ENCODE measurements around the gene POU6F2. TPM values are rescaled to one million over a fixed set of nuclear protein-coding genes. Genes with fewer than 3 reads are reported as not detected.
"Not testable (repeated sequence)": the region's sequence is repeated elsewhere in the genome, so short reads cannot be mapped to it uniquely, and the experiment has no call there.

Gene POU6F2
- total RNA-seq, 4 donors from 2014 or later = 0.91 TPM; not detected in 3

GRCh38 chr7:39192476-39192875 is 214.8 kb downstream of the POU6F2 start:
- Histone ChIP-seq H3K4me1 (no peaks in the 10 kb centered on the region), H3K27ac (no peak overlapping the region), H3K4me3 (no peak overlapping the region), H3K27me3 (no peaks in the 10 kb centered on the region), H3K36me3 (no peaks in the 10 kb centered on the region), H3K9me3 (no peaks in the 10 kb centered on the region)
- TF ChIP-seq POLR2A (IDR thresholded peaks at IDR 0.05) = no peak
- no peak for TF ChIP-seq CTCF (IDR thresholded peaks at IDR 0.05)
- no peak for DNase-seq
- intact Hi-C loops (cut with DNase I; ENCODE audit: low total_unique reads) = no loop called here

GRCh38 chr7:39194388-39194787 is 216.7 kb downstream of the POU6F2 start:
- H3K36me3 ChIP-seq; H3K9me3 ChIP-seq; H3K4me3 ChIP-seq; intact Hi-C loops (cut with DNase I; ENCODE audit: low total_unique reads); H3K4me1 ChIP-seq; DNase-seq; H3K27me3 ChIP-seq; H3K27ac ChIP-seq: not testable (repeated sequence)

- intact Hi-C loops (cut with DNase I; ENCODE audit: low total_unique reads) = no loop called here
- H3K36me3 ChIP-seq = no peaks in the 10 kb centered on the region
- no peaks in the 10 kb centered on the region for H3K27me3 ChIP-seq
- H3K27ac ChIP-seq = no peak overlapping the region
- no peaks in the 10 kb centered on the region for H3K9me3 ChIP-seq
- no peaks in the 10 kb centered on the region for H3K4me1 ChIP-seq
- H3K4me3 ChIP-seq = no peak overlapping the region
- DNase-seq = no peak
- TF ChIP-seq CTCF (IDR thresholded peaks at IDR 0.05) (no peak), POLR2A (IDR thresholded peaks at IDR 0.05) (no peak)
These were observed 218.3 kb downstream of the POU6F2 start for GRCh38 chr7:39195967-39196366.

- no peak for DNase-seq
- no peak for TF ChIP-seq POLR2A (IDR thresholded peaks at IDR 0.05)
- TF ChIP-seq CTCF (IDR thresholded peaks at IDR 0.05) = no peak
- H3K4me3 ChIP-seq = no peak overlapping the region
- intact Hi-C loops (cut with DNase I; ENCODE audit: low total_unique reads) = no loop called here
- no peaks in the 10 kb centered on the region for H3K4me1 ChIP-seq
- H3K27me3 ChIP-seq = no peaks in the 10 kb centered on the region
- no peaks in the 10 kb centered on the region for H3K9me3 ChIP-seq
- no peak overlapping the region for H3K27ac ChIP-seq
- no peaks in the 10 kb centered on the region for H3K36me3 ChIP-seq
These were observed 220.1 kb downstream of the POU6F2 start for GRCh38 chr7:39197831-39198230.

- H3K9me3 ChIP-seq = no peaks in the 10 kb centered on the region
These were observed 220.8 kb downstream of the POU6F2 start for GRCh38 chr7:39198556-39198955.

More at GRCh38 chr7:39198556-39198955, 220.8 kb downstream of the POU6F2 start:
- TF ChIP-seq CTCF (IDR thresholded peaks at IDR 0.05) = no peak
- no peak for TF ChIP-seq POLR2A (IDR thresholded peaks at IDR 0.05)
- Histone ChIP-seq H3K4me3 (no peak overlapping the region), H3K36me3 (no peaks in the 10 kb centered on the region), H3K27me3 (no peaks in the 10 kb centered on the region), H3K4me1 (no peaks in the 10 kb centered on the region), H3K27ac (no peak overlapping the region)
- intact Hi-C loops (cut with DNase I; ENCODE audit: low total_unique reads) = no loop called here
- DNase-seq = no peak
